ENCODE measurements around the gene RNF2. TPM values are rescaled to one million over a fixed set of nuclear protein-coding genes. Genes with fewer than 3 reads are reported as not detected.

RNF2 gene
- total RNA-seq, 1 experiment from 2014 or later, result 75.3 TPM

DNA sequence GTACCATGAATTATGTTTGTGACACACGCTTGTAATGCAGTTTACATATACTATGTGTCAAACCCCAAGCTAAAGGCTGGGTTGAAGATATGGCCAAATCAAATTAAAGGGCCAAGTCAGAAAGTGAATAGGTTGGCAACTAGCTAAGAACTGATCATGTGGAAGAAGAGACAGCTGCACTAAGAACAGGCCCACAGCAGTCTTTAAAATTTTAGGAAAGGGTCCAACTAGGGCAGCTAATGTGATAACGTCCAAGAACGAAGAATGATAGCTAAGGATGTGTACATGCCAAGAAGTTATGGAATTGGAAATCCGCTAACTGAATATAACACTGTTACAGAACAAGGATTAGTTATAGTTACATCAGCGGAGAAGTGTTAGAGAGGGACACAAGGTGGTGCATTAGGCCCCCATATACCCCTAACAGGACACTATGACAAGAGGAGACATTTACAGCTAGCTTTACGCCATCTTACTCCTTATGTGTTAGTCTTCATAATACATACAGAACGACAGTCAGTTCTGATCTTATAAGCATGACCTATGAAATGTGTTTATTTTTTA lies 6.5 kb upstream of the RNF2 start:
- no peak for TF ChIP-seq CTCF (conservative IDR thresholded peaks at IDR 0.05)
- no peak overlapping the region for H3K14ac ChIP-seq (ENCODE audit: insufficient read depth, low read length)

More for the DNA sequence above, 6.5 kb upstream of the RNF2 start:
- H3K9me3 Mint-ChIP-seq, result no peaks in the 10 kb centered on the region
- H4K8ac ChIP-seq (replicated peaks; ENCODE audit: insufficient read length, low read depth, low read length), result no peak overlapping the region
- H4K91ac ChIP-seq (ENCODE audit: insufficient read length, low read depth, low read length), result no peak overlapping the region
- H2BK15ac ChIP-seq (ENCODE audit: low read depth, low read length), result no peak overlapping the region
- H2BK5ac ChIP-seq (ENCODE audit: insufficient read length, low read length), result no peak overlapping the region
- H3K27ac Mint-ChIP-seq, result no peak overlapping the region
- no peaks in the 10 kb centered on the region for H3K23me2 ChIP-seq (ENCODE audit: insufficient read length, low read depth, low read length, poor library complexity, severe bottlenecking)
- no peak overlapping the region for H2BK120ac ChIP-seq (ENCODE audit: low read depth, low read length, poor library complexity, severe bottlenecking)
- no peaks in the 10 kb centered on the region for H3K79me2 ChIP-seq (ENCODE audit: insufficient read depth, low read length)
- H2BK20ac ChIP-seq (ENCODE audit: low read depth, low read length, poor library complexity, severe bottlenecking), result no peak overlapping the region
- no peaks in the 10 kb centered on the region for H3K9me3 ChIP-seq (ENCODE audit: control insufficient read depth, low read depth, low read length)
- H4K5ac ChIP-seq (ENCODE audit: insufficient read length, low read depth, low read length), result no peak overlapping the region
- no peak overlapping the region for H3K9ac ChIP-seq (ENCODE audit: extremely low read depth, insufficient read length, low read length)
- no peak overlapping the region for H2BK12ac ChIP-seq (ENCODE audit: insufficient read length, low read depth, low read length)
- H4K20me1 ChIP-seq (ENCODE audit: control insufficient read depth, insufficient read depth, insufficient read length), result no peaks in the 10 kb centered on the region
- no peak overlapping the region for H3K23ac ChIP-seq (ENCODE audit: insufficient read length, low read depth, low read length)
- no peaks in the 10 kb centered on the region for H3K4me1 ChIP-seq (ENCODE audit: insufficient read depth, low read length)
- no peak overlapping the region for H2AFZ ChIP-seq (ENCODE audit: low read length)
- no peaks in the 10 kb centered on the region for H3K4me1 Mint-ChIP-seq
- H3K4ac ChIP-seq (ENCODE audit: low read depth, low read length), result no peak overlapping the region
- H2AK5ac ChIP-seq (ENCODE audit: insufficient read length, low read length), result no peak overlapping the region
- H3T11ph ChIP-seq (ENCODE audit: low read length), result no peak overlapping the region
- no peak overlapping the region for H3K56ac ChIP-seq (ENCODE audit: insufficient read length, low read depth, low read length)
- no peaks in the 10 kb centered on the region for H3K79me1 ChIP-seq (ENCODE audit: insufficient read depth, low read depth, low read length, poor library complexity, severe bottlenecking)
- no peaks in the 10 kb centered on the region for H3K27me3 ChIP-seq (ENCODE audit: insufficient read depth, low read length)
- H3K36me3 Mint-ChIP-seq (ENCODE audit: insufficient read depth in 1 of 3, low read depth in 3 of 3), result no peaks in the 10 kb centered on the region
- no CpG with 5 or more reads among the region's 7 CpGs for WGBS (ENCODE audit: extremely low coverage, insufficient read length, low lambda C conversion rate)
- no peak overlapping the region for H3K18ac ChIP-seq (ENCODE audit: insufficient read length, low read depth, low read length)
- H3K27me3 Mint-ChIP-seq (ENCODE audit: low read depth), result peaks cover 9% of the 10 kb centered on the region
- no peak for DNase-seq
- H3K4me2 ChIP-seq (ENCODE audit: insufficient read depth, insufficient read length, low read length), result no peak overlapping the region
- no peak overlapping the region for H3K4me3 Mint-ChIP-seq
- no peak overlapping the region for H3K27ac ChIP-seq (ENCODE audit: insufficient read length, low read depth, low read length)
